GM12801 (cell line): Measurements from ENCODE around the gene LAMA1.

ENCODE experiments used
- CTCF ChIP-seq: IDR thresholded peaks from one replicate; pipeline ENCODE4 v1.5.1; 2011; ENCODE audit warnings: control low read depth; ENCODE audit not compliant: insufficient read length; ENCODE audit errors: extremely low read depth

The LAMA1 gene

GRCh38 chr18:7064346-7064745 lies 53.3 kb downstream of the LAMA1 start:
- TF ChIP-seq CTCF: no peak

GRCh38 chr18:7062811-7063210 lies 54.8 kb downstream of the LAMA1 start:
- TF ChIP-seq CTCF: no peak

GRCh38 chr18:7062236-7062635 lies 55.4 kb downstream of the LAMA1 start:
- no peak for TF ChIP-seq CTCF

- TF ChIP-seq CTCF: no peak
Measured at GRCh38 chr18:7059276-7059675, 58.3 kb downstream of the LAMA1 start.

- no peak for TF ChIP-seq CTCF
Measured at GRCh38 chr18:7056026-7056425, 61.6 kb downstream of the LAMA1 start.

- TF ChIP-seq CTCF: no peak
Measured at GRCh38 chr18:7049951-7050350, 67.6 kb downstream of the LAMA1 start.

GRCh38 chr18:7048081-7048480 lies 69.5 kb downstream of the LAMA1 start:
- TF ChIP-seq CTCF: no peak

- TF ChIP-seq CTCF: no peak
Measured at GRCh38 chr18:7047336-7047735, 70.3 kb downstream of the LAMA1 start.
